Measurements from ENCODE around the gene MYL12B.
A peak's percentile ranks its signal among the peaks of the same experiment; 100 is the strongest.

DNA sequence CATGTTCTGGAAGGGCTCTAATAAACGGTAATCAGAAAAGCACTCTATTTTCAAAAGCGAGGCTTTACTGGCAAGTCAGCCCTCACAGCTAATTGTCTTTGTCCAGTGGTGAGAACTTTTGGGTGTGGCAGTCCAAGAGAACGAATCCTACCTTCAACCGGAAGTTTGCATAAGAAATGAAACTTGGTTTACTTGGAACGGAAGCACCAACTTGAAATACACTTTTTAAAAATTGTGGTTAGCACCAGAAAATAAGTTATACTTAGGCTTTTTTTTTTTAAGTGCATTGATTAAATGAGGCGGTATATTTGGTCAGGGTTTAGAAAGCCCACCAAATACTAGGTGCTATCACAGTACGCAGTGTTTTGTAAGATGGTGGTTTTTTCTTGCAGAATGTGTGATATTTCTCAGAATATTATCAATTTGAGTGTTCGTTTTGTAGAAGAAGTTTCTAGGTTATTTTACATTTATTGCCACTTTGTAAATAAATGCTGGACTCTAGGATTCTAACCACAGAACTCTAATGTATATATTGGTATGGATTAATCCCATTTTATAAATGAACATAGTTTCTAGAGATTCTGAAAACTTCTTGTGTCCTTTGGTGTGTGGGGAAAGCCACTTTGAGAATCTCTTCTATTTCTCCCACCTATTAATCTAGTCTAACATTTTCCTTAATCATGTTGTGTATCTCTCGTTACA is 13.1 kb upstream of the MYL12B start:
- TF ChIP-seq, protein P1, sequence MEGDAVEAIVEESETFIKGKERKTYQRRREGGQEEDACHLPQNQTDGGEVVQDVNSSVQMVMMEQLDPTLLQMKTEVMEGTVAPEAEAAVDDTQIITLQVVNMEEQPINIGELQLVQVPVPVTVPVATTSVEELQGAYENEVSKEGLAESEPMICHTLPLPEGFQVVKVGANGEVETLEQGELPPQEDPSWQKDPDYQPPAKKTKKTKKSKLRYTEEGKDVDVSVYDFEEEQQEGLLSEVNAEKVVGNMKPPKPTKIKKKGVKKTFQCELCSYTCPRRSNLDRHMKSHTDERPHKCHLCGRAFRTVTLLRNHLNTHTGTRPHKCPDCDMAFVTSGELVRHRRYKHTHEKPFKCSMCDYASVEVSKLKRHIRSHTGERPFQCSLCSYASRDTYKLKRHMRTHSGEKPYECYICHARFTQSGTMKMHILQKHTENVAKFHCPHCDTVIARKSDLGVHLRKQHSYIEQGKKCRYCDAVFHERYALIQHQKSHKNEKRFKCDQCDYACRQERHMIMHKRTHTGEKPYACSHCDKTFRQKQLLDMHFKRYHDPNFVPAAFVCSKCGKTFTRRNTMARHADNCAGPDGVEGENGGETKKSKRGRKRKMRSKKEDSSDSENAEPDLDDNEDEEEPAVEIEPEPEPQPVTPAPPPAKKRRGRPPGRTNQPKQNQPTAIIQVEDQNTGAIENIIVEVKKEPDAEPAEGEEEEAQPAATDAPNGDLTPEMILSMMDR (IDR thresholded peaks at IDR 0.05) = no peak
- peak; percentile 58 for TF ChIP-seq POLR2A (IDR thresholded peaks at IDR 0.05)
- no peak for TF ChIP-seq EP300 (IDR thresholded peaks at IDR 0.05; ENCODE audit: low read depth)
- peak; percentile 69 to 82 (median 72) for TF ChIP-seq POLR2AphosphoS5 (IDR thresholded peaks at IDR 0.05)

Data from transverse colon (tissue), 4 donors.